Right kidney (tissue), 1 donor: ENCODE measurements around the gene KLHDC8A.
"Not testable (repeated sequence)": the region's sequence is repeated elsewhere in the genome, so short reads cannot be mapped to it uniquely, and the experiment has no call there.

Experiments used
- DNase-seq: peaks from one replicate; pipeline ENCODE4 v3.0.0-alpha.2; 2016

Gene KLHDC8A

DNA sequence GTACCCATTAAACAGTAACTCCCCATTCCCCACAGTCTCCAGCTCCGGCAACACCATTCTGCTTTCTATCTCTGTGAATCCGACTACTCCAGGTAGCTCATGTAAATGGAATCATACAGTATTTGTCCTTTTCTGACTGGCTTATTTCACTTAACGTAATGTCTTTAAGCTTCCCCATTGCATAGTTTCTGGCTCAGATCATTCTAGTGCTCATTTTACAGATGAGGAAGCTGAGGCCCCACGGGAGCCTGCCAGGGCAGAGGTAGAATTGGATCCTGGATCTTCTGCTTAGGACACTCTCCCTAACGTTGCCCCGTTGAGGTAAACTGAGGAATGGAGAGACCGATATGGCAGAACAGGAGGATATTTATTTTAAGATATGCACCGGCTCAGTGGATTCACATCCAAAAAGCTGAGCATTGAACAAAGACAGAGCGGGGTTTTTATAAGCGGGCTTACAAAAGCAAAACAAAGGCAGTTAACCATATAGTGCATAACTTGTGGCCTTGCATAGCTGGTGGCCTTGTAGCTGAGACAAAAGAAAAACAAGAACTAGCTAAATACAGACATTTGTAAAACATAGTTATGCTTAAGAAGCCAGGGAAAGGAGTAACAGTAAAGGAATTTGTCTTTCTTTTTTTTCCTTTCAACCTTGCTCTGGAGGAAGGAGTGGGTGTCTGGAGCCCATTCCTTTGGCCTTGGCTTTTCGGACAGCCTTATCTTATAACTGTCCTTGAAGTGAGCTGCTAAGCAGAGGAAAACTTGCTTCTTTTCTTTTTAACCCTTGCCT is 15.3 kb upstream of the KLHDC8A start:
- DNase-seq = no peak

DNA sequence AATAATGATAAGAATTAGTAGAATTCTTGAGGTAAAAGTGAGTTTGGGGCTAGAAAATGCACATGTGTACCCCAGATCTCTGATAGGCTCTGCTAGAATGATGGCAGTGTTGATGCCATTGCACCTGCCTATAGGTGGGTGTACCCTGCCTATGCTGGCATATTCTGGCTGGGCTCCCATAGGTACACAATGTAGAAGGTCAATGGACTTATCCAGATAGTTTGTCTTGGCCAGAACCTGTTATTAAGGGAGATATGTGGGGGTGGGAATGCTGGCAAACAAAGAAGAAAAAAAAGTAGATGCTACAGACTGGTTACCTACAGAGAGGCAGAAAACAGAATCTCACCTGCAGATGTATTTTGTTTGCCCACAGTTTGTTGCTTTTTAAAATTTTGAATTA is 14.1 kb upstream of the KLHDC8A start:
- DNase-seq = no peak

DNA sequence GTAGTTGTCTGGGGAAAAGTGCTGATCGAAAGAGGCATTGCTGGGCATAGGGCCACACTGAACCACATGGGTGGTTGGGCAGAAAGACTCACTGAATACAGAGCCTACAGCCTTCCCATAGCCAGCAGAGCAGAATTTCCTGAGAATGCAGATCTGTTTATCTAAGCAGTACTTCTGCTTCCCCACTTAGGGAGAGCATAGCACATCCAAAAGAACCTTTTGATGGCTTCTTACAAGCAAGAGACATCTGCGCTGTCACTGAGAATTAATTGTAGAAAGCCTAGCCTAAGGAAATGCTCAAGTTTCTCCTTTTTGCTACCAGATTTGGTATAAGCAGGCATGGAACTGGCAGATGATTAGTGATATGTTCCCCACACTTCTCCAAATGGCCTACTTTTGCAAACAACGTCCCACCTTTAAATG is 13.0 kb upstream of the KLHDC8A start:
- DNase-seq = no peak

DNA sequence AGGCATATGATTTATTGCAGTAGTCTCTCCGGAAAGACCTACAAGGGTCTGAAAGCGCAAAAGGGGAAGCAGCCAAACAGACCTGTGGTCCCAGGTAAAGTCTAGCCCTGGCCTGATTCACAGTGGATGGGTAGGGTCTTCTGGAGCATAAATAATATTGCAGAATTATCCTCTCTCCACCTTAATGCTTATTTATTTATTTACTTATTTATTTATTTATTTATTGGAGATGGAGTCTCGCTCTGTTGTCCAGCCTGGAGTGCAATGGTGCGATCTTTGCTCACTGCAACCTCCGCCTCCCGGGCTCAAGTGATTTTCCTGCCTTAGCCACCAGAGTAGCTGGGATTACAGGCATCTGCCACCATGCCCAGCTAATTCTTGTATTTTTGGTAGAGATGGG is 11.8 kb upstream of the KLHDC8A start:
- DNase-seq = no peak

DNA sequence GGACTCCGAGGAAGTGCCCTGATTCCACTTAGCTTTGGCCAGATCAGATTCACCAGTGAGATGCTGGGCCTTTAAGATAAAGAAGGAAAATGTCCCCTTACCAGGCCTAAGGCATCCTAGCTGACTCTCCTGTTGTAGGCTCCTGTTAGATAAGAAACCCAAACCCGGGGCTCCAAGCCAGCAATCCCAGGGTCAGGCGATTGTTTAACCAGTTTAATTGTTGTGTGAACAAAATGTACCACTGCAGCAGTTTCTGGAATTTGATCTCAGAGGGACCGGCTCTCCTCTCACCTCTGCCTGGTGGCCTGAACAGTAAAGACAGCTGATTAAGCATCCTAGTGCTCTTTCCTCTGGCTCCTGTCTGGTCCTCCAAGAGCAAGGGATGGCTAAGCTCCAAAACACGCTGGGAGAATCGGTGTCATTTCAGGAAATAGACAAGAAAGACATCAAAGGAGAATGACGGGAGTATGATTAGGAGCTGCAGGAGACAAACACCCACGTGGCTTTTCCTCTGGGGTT is 9.3 kb upstream of the KLHDC8A start:
- no peak for DNase-seq

DNA sequence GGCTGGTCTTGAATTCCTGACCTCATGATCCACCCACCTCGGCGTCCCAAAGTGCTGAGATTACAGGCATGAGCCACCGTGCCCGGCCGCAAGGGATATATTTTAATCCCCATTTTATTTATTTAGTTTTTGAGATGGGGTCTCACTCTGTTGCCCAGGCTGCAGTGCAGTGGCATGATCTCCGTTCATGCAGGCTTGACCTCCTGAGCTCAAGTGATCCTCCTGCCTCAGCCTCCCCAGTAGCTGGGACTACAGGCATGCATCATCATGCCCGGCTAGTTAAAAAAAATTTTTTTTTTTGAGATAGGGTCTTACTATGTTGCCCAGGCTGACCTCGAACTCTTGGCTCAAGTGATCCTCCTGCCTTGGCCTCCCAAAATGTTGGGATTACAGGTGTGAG is 8.4 kb upstream of the KLHDC8A start:
- not testable (repeated sequence) for DNase-seq

DNA sequence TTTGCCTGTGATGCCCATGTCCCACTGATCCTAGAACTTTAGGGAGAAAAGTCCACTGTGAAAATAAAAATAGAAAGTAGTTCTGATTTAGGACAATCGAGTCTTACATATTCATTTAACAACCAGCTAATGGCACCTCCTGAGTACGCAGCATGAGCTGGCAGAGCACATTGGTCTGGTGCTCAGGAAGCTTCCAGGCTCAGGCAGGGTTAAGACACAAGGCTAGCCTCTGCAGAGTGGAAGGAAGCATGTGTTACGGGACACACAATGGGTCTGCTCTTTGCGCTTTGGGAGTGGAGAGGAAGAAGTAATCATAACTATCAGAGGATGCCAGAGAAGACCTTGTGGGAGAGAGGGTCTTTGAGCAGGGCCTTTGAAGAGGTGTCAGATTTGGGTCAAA is 4.2 kb upstream of the KLHDC8A start:
- DNase-seq = no peak

DNA sequence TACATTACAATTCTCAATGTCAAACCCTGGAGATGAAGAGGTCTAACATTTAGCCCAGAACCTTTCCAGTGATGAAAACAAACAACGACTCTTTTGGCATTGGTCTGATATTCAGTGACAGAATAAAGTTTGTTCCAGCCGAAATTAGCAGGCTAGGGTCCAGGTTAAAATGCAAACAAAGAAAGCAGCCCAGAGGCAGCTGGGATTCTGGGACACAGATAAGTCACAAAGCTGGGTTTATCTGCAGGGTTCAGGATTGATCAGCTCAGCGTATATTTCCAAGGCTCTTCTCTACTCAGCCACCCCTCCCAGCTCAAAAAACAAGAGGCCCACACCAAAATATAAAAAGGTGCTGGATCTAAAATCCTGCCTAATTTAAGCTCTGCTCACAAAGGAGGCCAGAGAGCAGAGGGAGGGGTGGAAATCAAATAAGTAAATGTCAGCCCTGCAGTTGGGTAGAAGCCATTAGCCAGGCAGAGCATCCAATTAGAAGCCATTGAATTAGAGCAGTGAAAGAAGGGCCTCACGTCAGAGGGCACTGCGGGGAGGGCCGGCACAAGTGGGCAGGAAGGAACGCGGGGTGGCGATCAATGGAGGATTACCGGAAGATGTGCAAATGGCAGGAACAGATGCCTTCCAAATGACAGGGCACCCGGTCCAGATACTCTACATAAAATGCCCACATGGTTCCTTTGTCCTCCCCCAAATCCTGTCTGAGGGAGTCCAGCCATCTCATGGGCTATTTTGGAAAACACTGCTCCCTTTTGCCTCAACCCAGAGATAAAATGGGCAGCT is 3.2 kb upstream of the KLHDC8A start:
- DNase-seq = no peak

DNA sequence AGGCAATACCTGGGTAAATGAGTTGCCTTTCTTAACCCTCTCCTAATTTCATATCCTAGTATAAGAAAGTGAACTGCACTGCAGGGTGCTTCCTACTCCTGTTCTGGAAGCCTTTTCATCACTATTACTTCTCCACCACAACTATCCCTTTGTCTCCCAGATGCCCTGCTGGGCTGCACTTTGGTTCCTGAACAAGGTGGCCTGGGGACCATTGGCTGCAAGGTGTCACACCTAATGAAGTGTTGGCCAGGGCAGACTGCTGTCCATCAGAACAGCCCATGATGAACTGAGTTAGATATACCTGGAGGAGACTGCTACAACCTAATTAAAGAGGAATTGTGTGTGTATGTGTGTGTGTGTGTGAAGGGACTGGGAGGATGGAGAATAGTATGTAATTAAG is 1.9 kb upstream of the KLHDC8A start:
- no peak for DNase-seq

DNA sequence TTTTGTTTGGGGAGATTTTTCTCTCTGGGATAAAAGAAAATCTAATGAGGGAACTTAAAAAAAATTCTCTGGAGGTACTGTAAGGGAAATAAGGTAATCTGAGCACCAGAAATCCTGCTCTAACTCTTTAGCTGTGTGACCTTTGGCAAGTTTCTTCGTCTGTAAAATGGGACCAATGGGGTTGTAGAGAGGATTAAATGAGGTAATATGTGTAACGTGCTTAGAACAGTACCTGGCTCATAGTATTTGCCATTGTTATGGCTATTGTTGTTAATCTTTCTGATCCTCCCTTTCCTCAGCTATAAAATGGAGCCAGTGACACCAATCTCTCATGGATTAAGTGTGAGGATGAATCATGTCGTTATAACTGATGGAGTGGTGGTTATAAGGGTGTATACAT is 845 bp upstream of the KLHDC8A start:
- DNase-seq = no peak

DNA sequence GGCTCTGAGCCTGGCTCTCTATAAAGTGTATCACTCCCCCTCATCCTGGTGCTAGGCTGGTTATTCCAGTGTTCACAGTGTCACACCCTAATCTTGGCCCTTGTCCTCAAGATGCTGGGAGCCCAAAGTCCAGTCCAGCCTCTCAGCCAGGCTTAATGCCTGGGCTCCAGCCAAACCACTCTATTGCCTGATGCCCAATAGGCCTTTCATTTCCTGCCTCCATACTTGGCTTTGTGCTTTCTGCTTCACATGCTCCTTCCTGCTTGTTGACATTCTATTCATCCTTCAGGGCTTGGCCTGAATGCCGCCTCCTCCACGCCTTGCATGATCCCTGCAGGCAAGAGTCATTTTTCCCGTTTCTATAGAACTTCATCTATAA is 1.7 kb downstream of the KLHDC8A start:
- no peak for DNase-seq

DNA sequence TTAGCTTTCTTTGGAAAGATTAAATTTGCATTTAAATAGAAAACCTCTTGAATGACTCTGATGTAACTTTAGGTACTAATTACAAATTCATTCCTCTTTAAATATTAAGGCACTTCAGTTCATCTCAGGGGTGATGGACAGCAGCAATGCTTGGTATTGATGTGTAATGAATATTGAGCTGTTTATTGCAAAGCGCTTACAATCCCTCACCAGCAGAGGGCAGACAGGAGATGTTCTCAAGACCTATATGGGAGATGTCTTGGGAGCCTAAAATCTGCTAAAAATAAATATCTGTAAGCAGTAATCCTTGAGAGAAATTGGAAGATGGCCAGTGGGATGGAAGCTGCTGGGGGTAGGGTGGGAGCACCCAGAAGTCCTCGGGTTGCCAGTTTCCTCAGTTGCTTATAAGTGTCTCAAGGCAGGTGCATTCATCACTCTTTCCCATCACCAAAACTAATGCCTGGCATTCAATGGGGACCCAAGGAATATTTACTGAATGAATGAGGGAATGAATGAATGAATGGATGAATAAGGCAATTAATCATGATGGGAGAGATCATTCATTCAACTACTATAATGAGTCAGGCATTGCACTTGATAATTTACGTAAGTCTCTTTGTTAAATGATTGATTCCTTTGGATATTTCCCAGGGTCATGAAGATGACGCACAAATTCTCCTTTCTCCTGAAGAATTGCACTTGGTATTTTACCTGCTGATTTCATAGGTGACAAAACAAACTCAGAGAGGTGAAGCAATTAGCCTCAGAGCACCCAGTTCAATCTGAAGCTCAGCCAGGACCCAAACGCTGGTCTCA is 2.3 kb downstream of the KLHDC8A start:
- DNase-seq = no peak

DNA sequence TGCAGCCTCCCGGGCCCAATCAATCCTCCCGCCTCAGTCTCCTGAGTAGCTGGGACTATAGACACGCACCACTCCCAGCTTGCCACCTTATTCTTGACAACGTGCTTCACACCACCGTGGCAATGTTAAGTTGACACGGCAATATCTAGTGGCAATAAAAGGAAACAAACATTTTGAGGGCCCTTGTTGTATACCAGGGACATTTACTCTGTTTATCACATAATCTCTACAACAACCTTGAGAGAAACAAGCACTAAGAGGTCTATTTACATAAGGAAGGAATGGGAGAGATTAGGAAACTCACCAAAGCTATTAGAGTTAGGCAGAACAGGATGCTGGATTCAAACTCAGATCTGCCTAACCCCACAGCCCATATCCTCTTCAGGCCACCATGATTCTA is 3.1 kb downstream of the KLHDC8A start:
- no peak for DNase-seq

DNA sequence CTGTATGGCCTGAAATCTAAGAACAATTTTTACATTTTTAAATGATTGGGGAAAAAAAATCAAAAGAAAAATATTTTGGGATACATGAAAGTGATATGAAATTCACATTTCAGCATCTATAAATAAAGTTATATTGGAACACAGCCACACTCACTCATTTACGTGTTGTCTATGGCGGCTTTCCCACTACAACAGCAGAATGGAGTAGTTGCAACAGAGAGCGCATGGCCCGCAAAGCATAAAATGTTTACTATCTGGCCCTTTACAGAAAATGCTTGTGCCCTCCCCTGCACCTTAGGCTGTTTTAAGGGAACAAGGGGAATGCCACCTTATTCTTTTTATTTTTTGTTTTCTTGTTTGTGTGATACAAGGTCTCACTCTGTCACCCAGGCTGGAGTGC is 3.5 kb downstream of the KLHDC8A start:
- no peak for DNase-seq

DNA sequence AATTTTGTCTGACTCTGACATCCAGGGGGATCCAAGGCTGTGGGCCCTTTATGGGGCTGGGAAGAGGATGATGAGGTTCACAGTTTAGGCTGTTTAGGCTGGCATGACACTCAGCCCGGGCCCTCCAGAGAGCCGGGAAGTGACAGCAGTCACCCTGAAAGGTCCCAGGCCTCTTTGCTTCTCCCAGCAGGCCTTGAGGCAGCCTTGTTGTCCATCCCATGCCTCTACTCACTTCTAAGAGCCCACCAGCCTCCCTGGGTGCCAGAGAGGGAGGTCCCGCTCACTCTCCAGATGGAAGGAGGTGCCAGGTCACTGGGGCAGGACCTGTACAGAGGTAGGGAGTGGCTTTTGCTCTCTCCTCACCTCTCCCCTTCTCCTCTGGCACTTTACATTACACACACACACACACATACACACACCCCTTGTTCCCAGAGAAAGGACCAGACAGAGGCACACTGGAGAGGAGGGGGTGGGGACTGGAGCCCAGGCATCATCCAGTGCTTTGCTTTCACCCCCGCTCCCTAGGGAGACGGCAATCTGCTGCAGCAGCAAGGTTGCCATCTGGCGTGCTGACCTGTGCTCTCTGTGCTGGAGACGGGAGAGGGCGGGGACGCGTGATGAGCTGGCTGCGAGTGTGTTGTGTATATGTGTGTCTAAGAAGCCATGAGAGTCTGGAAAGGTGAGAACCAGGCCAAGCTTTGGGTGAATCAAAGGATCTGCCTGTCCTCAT is 4.6 kb downstream of the KLHDC8A start:
- no peak for DNase-seq

DNA sequence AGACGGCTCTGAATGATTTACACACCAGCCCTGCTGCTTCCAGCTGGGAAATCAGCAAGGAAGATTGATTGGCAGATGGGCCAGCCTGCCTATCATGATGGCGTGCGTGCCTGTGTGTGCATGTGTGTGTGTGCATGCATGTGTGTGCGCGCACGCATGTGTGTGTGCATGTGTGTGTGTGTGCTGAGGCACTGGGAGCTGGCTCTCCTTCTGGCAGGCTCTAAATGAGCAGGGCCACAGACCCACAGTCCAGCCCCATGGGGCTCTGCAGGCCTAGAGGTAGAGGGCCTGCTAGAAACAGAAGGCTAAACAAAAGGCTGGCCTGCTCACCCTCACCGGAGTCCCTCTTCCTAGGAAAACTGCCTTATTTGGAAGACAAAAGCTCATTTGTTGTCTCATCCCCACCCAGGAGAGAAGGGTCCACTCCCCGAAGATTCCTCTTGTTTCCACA is 6.0 kb downstream of the KLHDC8A start:
- DNase-seq = no peak

DNA sequence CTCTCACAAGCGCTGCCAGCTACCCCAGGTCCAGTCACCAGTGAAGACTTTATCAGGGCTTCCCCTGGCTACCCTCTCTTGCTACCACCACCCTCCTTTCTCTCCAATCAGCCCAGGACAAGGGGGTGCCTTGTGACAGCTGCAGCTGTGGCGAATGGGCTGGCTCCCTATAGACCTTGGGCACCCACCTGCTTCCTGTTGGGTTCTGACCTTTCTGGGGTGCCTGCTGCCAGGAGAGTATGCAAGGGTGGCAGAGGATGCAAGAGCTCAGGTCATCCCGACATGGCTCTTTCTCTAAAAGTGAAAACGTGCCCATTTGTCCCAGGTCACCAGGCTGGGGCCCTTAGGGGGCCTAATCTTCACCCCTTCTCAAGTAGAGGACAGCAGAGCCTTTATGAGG is 6.6 kb downstream of the KLHDC8A start:
- no peak for DNase-seq

DNA sequence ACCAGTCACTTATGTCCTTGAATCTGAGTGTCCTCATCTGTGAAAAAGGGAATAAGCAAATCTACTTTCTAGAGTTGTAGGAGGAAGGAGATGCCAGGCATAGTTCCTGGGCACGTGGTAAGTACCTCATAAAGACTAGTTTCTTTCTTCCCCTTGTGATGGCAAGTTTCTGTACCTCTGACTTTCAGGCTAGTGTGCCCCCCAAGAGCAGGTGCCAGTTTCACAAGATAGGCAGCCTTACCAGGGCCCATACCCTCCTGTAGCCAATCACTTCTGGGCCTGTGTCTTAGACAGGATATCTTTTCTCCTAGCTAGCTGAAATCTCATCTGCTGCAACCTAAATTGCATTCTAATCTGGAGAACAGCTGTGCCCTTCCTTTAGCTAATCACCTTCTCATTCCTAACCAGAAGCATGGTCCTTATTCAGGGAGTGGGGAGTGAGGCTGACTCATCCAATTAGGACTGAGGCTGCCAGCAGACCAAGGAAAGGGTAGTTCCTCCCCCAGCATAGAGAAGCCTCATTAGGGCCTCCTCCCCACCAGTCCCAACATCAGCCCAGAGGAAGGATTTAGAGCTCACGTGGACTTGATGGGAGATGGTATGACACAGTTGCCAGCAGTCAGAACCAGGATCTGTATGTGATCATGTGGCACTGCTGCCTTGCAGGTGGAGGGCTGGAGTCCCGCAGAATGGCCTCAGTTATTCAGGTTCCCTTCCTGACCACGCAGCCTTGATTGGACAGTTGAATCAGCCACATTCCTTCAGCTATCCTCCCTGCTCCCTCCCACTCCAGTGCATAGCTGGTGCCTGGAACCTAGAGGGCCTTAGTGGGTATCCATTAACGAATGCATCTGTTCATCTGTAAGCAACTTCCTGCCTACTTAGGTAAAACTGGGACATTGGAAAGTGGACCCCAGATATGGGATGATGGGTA is 7.9 kb downstream of the KLHDC8A start:
- no peak for DNase-seq

DNA sequence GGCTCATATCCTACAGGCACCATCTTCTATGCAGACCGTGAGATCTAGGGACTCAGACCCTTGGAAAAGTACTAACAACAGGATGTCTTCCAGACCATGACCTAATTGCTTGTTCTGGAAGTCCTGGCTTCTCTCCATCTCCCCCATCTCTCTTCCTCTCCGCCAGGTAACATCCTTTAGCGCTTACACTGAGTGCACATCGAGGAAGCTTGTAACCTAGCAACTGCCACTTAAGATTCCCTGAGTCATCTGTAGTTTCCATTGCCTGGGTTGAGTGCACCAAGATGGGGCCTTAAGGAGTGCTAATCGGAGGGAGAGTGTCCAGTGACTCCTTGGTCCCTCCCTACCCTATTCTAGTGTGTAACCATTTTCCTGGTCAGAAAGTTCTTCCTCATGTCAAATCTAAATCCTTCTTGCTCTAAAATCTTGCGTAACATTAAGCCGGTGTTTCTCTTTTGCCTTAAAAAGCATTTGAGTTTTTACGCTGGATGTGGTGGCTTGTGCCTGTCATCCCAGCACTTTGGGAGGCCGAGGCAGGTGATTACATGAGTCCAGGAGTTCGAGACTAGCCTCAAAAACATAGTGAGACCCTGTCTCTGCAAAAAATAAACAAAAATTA is 9.7 kb downstream of the KLHDC8A start:
- DNase-seq = no peak

DNA sequence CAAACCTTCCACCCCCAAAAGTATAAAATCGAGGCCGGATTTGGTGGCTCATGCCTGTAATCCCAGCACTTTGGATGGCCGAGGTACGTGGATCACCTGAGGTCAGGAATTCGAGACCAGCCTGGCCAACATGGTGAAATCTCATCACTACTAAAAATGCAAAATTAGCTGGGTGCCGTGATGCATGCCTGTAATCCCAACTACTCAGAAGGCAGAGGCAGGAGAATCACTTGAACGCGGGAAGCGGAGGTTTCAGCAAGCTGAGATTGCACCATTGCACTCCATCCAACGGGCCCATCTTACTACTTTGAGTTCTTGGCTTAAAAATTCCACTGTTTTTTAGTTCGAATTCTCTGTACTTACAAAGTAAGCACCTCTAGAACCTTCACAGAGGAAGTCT is 11.0 kb downstream of the KLHDC8A start:
- no peak for DNase-seq
